ENCODE results near the gene NEDD8.

NEDD8 gene

DNA sequence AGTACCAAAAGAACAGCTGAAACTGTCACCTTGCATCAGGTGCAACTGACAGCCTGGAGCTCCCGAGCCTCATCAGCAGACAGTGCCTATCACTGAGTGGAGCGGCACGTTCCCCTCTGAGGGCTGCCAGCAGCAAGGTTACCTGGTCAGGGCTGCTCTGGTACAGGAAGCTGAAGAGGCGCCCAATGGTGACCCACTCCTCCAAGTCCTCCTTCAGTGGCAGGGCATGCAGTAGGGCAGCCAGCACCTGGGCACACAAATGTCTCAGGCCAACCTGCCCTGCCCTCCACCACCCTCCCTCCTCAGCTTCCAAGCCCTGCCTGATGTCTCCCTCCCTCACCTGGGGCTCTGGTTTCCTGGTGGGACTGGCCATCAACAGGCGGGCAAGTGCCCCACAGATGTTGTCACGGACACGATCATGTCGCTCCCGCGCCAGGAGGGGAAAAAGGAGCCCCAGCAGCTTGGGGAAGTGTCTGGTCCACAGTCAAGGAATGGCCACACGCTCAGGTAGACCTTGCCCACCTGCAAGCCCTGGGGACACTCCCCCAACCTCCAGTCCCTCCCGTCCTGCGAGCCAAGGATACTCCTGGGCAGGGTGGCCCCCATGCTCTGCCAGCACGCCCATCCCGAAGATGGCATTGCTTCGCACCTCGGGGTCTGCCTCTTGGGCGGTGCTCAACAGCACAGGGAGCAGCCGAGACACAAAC, 50.6 kb downstream of the NEDD8 start:
- no peaks in the 10 kb centered on the region for H3F3A ChIP-seq (ENCODE audit: low read depth)
- no peak overlapping the region for H3K4me3 ChIP-seq (ENCODE audit: low read length, poor library complexity, severe bottlenecking)
- H3K27me3 ChIP-seq (ENCODE audit: insufficient read depth, low read length, poor library complexity, severe bottlenecking), result no peaks in the 10 kb centered on the region
- no peaks in the 10 kb centered on the region for H3K79me2 ChIP-seq (ENCODE audit: insufficient read depth, low read length)
- peaks cover 7% of the 10 kb centered on the region; the same call in 1 of the 2 replicates for H3K36me3 ChIP-seq (ENCODE audit: insufficient read depth, low read length)
- no peaks in the 10 kb centered on the region for H3K9me2 ChIP-seq (replicated peaks; ENCODE audit: low read depth, low read length)
- H3K4me2 ChIP-seq (ENCODE audit: low read depth, low read length, poor library complexity, severe bottlenecking), result no peak overlapping the region
- H3K9ac ChIP-seq (ENCODE audit: low read depth, low read length, poor library complexity, severe bottlenecking), result no peak overlapping the region
- H2AFZ ChIP-seq (ENCODE audit: low read length), result no peak overlapping the region
- H3K9me3 ChIP-seq (ENCODE audit: insufficient read depth, low read depth, low read length), result no peaks in the 10 kb centered on the region
- no peaks in the 10 kb centered on the region for H4K20me1 ChIP-seq (ENCODE audit: insufficient read depth, low read length, poor library complexity, severe bottlenecking)
- H3K4me1 ChIP-seq (ENCODE audit: insufficient read depth, low read length, poor library complexity, severe bottlenecking), result no peaks in the 10 kb centered on the region
- no peak for TF ChIP-seq EZH2phosphoT487 (IDR thresholded peaks at IDR 0.05; ENCODE audit: borderline replicate concordance)
- no peak for TF ChIP-seq CTCF (conservative IDR thresholded peaks at IDR 0.05; ENCODE audit: low read length)

GRCh38 chr14:24179961-24180796, 52.0 kb downstream of the NEDD8 start:
- Histone ChIP-seq H3K9me3 (ENCODE audit: insufficient read depth, low read depth, low read length) (no peaks in the 10 kb centered on the region), H2AFZ (ENCODE audit: low read length) (no peak overlapping the region), H4K20me1 (ENCODE audit: insufficient read depth, low read length, poor library complexity, severe bottlenecking) (no peaks in the 10 kb centered on the region), H3F3A (ENCODE audit: low read depth) (no peaks in the 10 kb centered on the region), H3K36me3 (ENCODE audit: insufficient read depth, low read length) (peaks cover 7% of the 10 kb centered on the region; the same call in 1 of the 2 replicates), H3K4me3 (ENCODE audit: low read length, poor library complexity, severe bottlenecking) (no peak overlapping the region), H3K79me2 (ENCODE audit: insufficient read depth, low read length) (no peaks in the 10 kb centered on the region), H3K9me2 (replicated peaks; ENCODE audit: low read depth, low read length) (no peaks in the 10 kb centered on the region), H3K4me1 (ENCODE audit: insufficient read depth, low read length, poor library complexity, severe bottlenecking) (no peaks in the 10 kb centered on the region), H3K4me2 (ENCODE audit: low read depth, low read length, poor library complexity, severe bottlenecking) (no peak overlapping the region), H3K27me3 (ENCODE audit: insufficient read depth, low read length, poor library complexity, severe bottlenecking) (no peaks in the 10 kb centered on the region), H3K9ac (ENCODE audit: low read depth, low read length, poor library complexity, severe bottlenecking) (no peak overlapping the region)
- TF ChIP-seq CTCF (conservative IDR thresholded peaks at IDR 0.05; ENCODE audit: low read length), result no peak
- no peak for TF ChIP-seq EZH2phosphoT487 (IDR thresholded peaks at IDR 0.05; ENCODE audit: borderline replicate concordance)

DNA sequence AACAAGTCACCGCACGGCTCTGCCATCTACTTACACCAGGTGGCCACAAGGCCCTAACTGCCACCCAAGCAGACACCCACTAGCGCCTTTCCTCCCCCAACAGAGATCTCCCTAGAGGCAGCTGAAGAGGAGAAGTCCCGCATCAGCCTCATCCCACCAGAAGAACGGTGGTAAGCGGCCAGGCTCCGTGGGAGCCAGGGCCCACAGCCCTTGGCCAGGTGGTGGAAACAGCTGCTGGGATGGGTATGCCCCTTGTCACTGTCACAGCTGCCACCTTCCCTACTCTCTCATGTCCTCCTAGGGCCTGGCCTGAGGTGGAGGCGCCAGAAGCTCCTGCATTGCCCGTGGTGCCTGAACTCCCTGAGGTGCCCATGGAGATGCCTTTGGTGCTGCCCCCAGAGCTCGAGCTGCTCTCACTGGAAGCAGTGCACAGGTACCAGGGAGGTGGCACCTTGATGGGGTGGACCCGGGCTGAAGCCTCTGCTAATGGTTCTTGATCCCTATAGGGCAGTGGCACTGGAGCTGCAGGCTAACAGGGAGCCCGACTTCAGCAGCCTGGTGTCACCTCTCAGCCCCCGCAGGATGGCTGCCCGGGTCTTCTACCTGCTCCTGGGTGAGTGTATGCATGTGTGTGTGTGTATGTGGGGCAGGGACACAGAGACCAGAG, 52.7 kb downstream of the NEDD8 start:
- H3K4me2 ChIP-seq (ENCODE audit: low read depth, low read length, poor library complexity, severe bottlenecking), result no peak overlapping the region
- no peaks in the 10 kb centered on the region for H3K79me2 ChIP-seq (ENCODE audit: insufficient read depth, low read length)
- no peak overlapping the region for H3K4me3 ChIP-seq (ENCODE audit: low read length, poor library complexity, severe bottlenecking)
- H3F3A ChIP-seq (ENCODE audit: low read depth), result no peaks in the 10 kb centered on the region
- H2AFZ ChIP-seq (ENCODE audit: low read length), result no peak overlapping the region
- no peaks in the 10 kb centered on the region for H3K4me1 ChIP-seq (ENCODE audit: insufficient read depth, low read length, poor library complexity, severe bottlenecking)
- no peaks in the 10 kb centered on the region for H3K27me3 ChIP-seq (ENCODE audit: insufficient read depth, low read length, poor library complexity, severe bottlenecking)
- no peak overlapping the region for H3K9ac ChIP-seq (ENCODE audit: low read depth, low read length, poor library complexity, severe bottlenecking)
- H3K9me3 ChIP-seq (ENCODE audit: insufficient read depth, low read depth, low read length), result no peaks in the 10 kb centered on the region
- no peaks in the 10 kb centered on the region for H4K20me1 ChIP-seq (ENCODE audit: insufficient read depth, low read length, poor library complexity, severe bottlenecking)
- TF ChIP-seq CTCF (conservative IDR thresholded peaks at IDR 0.05; ENCODE audit: low read length) (no peak), EZH2phosphoT487 (IDR thresholded peaks at IDR 0.05; ENCODE audit: borderline replicate concordance) (no peak)
- no peaks in the 10 kb centered on the region for H3K9me2 ChIP-seq (replicated peaks; ENCODE audit: low read depth, low read length)
- H3K36me3 ChIP-seq (ENCODE audit: insufficient read depth, low read length), result peaks cover 7% of the 10 kb centered on the region; the same call in 1 of the 2 replicates
